Measurements from ENCODE around the gene PUS1.

- TF ChIP-seq TARDBP (IDR thresholded peaks at IDR 0.05), result no peak
- no peak for TF ChIP-seq SP1 (IDR thresholded peaks at IDR 0.05)
- no peak for TF ChIP-seq HDGF (IDR thresholded peaks at IDR 0.05; ENCODE audit: borderline replicate concordance)
- TF ChIP-seq PKNOX1 (IDR thresholded peaks at IDR 0.05), result no peak
- TF ChIP-seq BHLHE40 (IDR thresholded peaks at IDR 0.05; ENCODE audit: borderline replicate concordance), result no peak
- TF ChIP-seq ARNT (IDR thresholded peaks at IDR 0.05), result no peak
- no peak for TF ChIP-seq FOXM1 (IDR thresholded peaks at IDR 0.05; ENCODE audit: borderline replicate concordance)
- no peak for TF ChIP-seq SUZ12 (IDR thresholded peaks at IDR 0.05)
Measured at GRCh38 chr12:131908092-131909080, 20.7 kb upstream of the PUS1 start.

All from HEK293T (cell line).